K562 (cell line): ENCODE results near the gene EXOC3. TPM values are rescaled to one million over a fixed set of nuclear protein-coding genes. Genes with fewer than 3 reads are reported as not detected.
A peak's percentile ranks its signal among the peaks of the same experiment; 100 is the strongest.

Source experiments
- ATAC-seq: fragments of 200-7000 bp; cut with Tn5 transposase; 3 replicates; pipeline ENCODE4 v1.9.1; 2020; ENCODE audit warnings: moderate library complexity
- BruUV-seq: library from RNA; stranded (reverse); fragments of 400-500 nt; replicated peaks from 2 replicates; lab custom pipeline; 2021; lab: Mats Ljungman, UMichigan
- CTCF ChIA-PET: fragments of 300-600 bp; formaldehyde crosslinking; extraction: SDS; loops from one replicate; lab custom pipeline; 2021; ENCODE audit warnings: low intra/inter-chr PET ratio; lab: Yijun Ruan, JAX
- POLR2A ChIA-PET: fragments of 300-600, 350-650 bp; sonication (Branson Sonifier 250); formaldehyde crosslinking; extraction: SDS; loops from one replicate; lab custom pipeline; 2021; ENCODE audit warnings: antibody characterized with exemption, inconsistent platforms; lab: Yijun Ruan, JAX
- DNase-seq, 4 experiments: peaks; one replicate each; pipeline versions ENCODE4 v3.0.0 to v3.0.0-alpha.2; 2011 to 2018; ENCODE audit warnings: low spot score in 3 of 4, mixed read lengths in 3 of 4; ENCODE audit errors: extremely low read depth in 1 of 4
- FAIRE-seq: peaks from 2 replicates; lab custom pipeline; 2011; peaks lifted over from hg19 to GRCh38; lab: Jason Lieb, UNC
- H2AFZ ChIP-seq: 2 replicates; pipeline ENCODE4 v1.6.0; 2011; ENCODE audit warnings: low read depth, low read length, control low read depth, inconsistent platforms
- H3K27ac ChIP-seq: fragments of 200-600 bp; 3 replicates; pipeline ENCODE4 v1.8.0; 2011; ENCODE audit warnings: low read depth, mild to moderate bottlenecking, control low read depth, inconsistent platforms, low read length, moderate library complexity, mixed read lengths; ENCODE audit errors: extremely low read depth
- H3K27me3 ChIP-seq, 2 experiments: fragments of 300-600 bp in 1 of 2; 2 replicates in 1 of 2; 3 replicates in 1 of 2; pipeline versions ENCODE4 v1.6.0 to v1.8.0; 2011; ENCODE audit warnings: inconsistent platforms in 2 of 2, low read length in 2 of 2, mild to moderate bottlenecking in 1 of 2, mixed read lengths in 1 of 2, moderate library complexity in 1 of 2; ENCODE audit not compliant: control insufficient read depth in 2 of 2, insufficient read depth in 2 of 2
- H3K36me3 ChIP-seq: fragments of 300-600 bp; 3 replicates; pipeline ENCODE4 v1.8.0; 2011; ENCODE audit warnings: mild to moderate bottlenecking, low read length, inconsistent platforms; ENCODE audit not compliant: control insufficient read depth, insufficient read depth
- H3K4me1 ChIP-seq, 2 experiments: fragments of 200-600 bp in 1 of 2; replicated peaks in 1 of 2; 2 replicates in 1 of 2; 3 replicates in 1 of 2; pipeline versions ENCODE4 v1.5.1 to v1.8.0; 2011; ENCODE audit warnings: inconsistent platforms in 2 of 2, low read length in 2 of 2, mild to moderate bottlenecking in 1 of 2, mixed read lengths in 1 of 2, moderate library complexity in 1 of 2; ENCODE audit not compliant: control insufficient read depth in 2 of 2, insufficient read depth in 2 of 2
- H3K4me2 ChIP-seq: 2 replicates; pipeline ENCODE4 v1.6.1; 2011; ENCODE audit warnings: low read length, control low read depth, inconsistent platforms, mixed read lengths; ENCODE audit not compliant: insufficient read depth
- H3K4me3 ChIP-seq: fragments of 200-600 bp; sonication (generic), shearing (Covaris generic); 2 replicates; pipeline ENCODE4 v1.5.1; 2016; ENCODE audit warnings: control low read depth, inconsistent platforms
- H3K79me2 ChIP-seq: fragments of 200-600 bp; 3 replicates; pipeline ENCODE4 v1.8.0; 2011; ENCODE audit warnings: low read length, inconsistent platforms; ENCODE audit not compliant: control insufficient read depth, insufficient read depth
- H3K9ac ChIP-seq, 2 experiments: 2 replicates each; pipeline versions ENCODE4 v1.6.0 to v1.6.1; 2011; ENCODE audit warnings: low read depth in 2 of 2, low read length in 2 of 2, control low read depth in 1 of 2, inconsistent platforms in 1 of 2, mild to moderate bottlenecking in 1 of 2, mixed read lengths in 1 of 2; ENCODE audit not compliant: insufficient read depth in 1 of 2
- H3K9me1 ChIP-seq: one replicate; pipeline ENCODE4 v1.6.0; 2011; ENCODE audit warnings: inconsistent platforms, mild to moderate bottlenecking, low read length, moderate library complexity; ENCODE audit not compliant: control insufficient read depth, insufficient read depth
- H3K9me3 ChIP-seq: replicated peaks from 2 replicates; pipeline ENCODE4 v1.5.1; 2011; ENCODE audit warnings: low read depth, low read length, inconsistent platforms; ENCODE audit not compliant: control insufficient read depth, insufficient read depth
- H4K20me1 ChIP-seq: replicated peaks from 2 replicates; pipeline ENCODE4 v1.6.1; 2011; ENCODE audit warnings: low read length, inconsistent platforms, mixed read lengths; ENCODE audit not compliant: control insufficient read depth, insufficient read depth
- ARNT ChIP-seq, 2 experiments: fragments of 450-650 bp; IDR thresholded peaks; 2 replicates each; pipeline ENCODE4 v1.6.1; 2016; ENCODE audit warnings: mild to moderate bottlenecking in 1 of 2
- POLR2G ChIP-seq: fragments of 200-400 bp; formaldehyde crosslinking; IDR thresholded peaks from 2 replicates; pipeline ENCODE4 v1.6.1; 2017; ENCODE audit warnings: low read depth, mild to moderate bottlenecking, antibody characterized with exemption, low read length, moderate library complexity
- RBFOX2 ChIP-seq: fragments of 200-400 bp; formaldehyde crosslinking; IDR thresholded peaks from 2 replicates; pipeline ENCODE4 v1.6.1; 2017; ENCODE audit warnings: low read depth, mild to moderate bottlenecking, low read length, moderate library complexity
- TARDBP ChIP-seq: fragments of 450-650 bp; IDR thresholded peaks from 2 replicates; pipeline ENCODE4 v1.6.1; 2016
- ZNF12 ChIP-seq: sonication (generic); formaldehyde crosslinking; IDR thresholded peaks from 2 replicates; pipeline ENCODE4 v1.4.0; 2020; ENCODE audit warnings: mild to moderate bottlenecking, missing genetic modification reagents
- ZNF217 ChIP-seq: sonication (generic); formaldehyde crosslinking; IDR thresholded peaks from 2 replicates; pipeline ENCODE4 v1.8.0; 2022; ENCODE audit warnings: mild to moderate bottlenecking, missing genetic modification reagents
- ZNF384 ChIP-seq: IDR thresholded peaks from 2 replicates; pipeline ENCODE4 v1.6.1; 2012; ENCODE audit warnings: low read depth, low read length, improper control_type of control experiment
- WGBS: fragments of 100-300 bp; shearing (Covaris generic); methylation state at CpG from one replicate; pipeline ENCODE4 v1.1.6; 2016; ENCODE audit warnings: low coverage, mixed read lengths; ENCODE audit not compliant: insufficient coverage; ENCODE audit errors: missing lambda C conversion rate; 5-methylcytosine and 5-hydroxymethylcytosine counted together
- in situ Hi-C: fragments of 300-500 bp; cut with MboI; formaldehyde crosslinking; loops from 4 replicates; pipeline ENCODE4 v1.15.0; 2018; ENCODE audit warnings: inconsistent platforms, mixed read lengths
- intact Hi-C: fragments of 100-400 bp; cut with micrococcal nuclease; formaldehyde crosslinking; loops from 2 replicates; pipeline ENCODE4 v1.14.2; 2022
- polyA plus RNA-seq, 8 experiments: library from polyadenylated mRNA; depleted of rRNA in 4 of 8; stranded (reverse) in 5 of 8; unstranded in 3 of 8; fragments of >200 nt; fragmentation: Nextera tagmentation in 2 of 8; fragmentation: Illumina TruSeq in 1 of 8; extraction: Ambion mirVana in 2 of 8; extraction: Trizol in 1 of 8; gene quantifications; 2 replicates each; pipeline versions ENCODE4 v1.2.1 to v1.2.3, GENCODE V29; 2011 to 2014; ENCODE audit warnings: inconsistent platforms in 1 of 8, missing spikeins in 1 of 8
- total RNA-seq, 7 experiments: library from RNA; depleted of rRNA in 6 of 7; stranded (reverse); fragments of >200 nt in 6 of 7; fragmentation: Illumina TruSeq in 2 of 7; extraction: Trizol in 2 of 7; gene quantifications; 2 replicates each; pipeline versions ENCODE4 v1.2.1 to v1.2.3, GENCODE V29; 2011 to 2021; ENCODE audit warnings: low replicate concordance in 1 of 7

Gene EXOC3
- total and polyA plus RNA-seq, 9 of the 15 experiments (the other 6 are each of a cell fraction or from before 2014, with no cell fraction given), result 1.4 to 41.9 (median 22.4) TPM

- WGBS, result 95% methylated on average over 20 of the region's 21 CpGs
- FAIRE-seq, result no peak
- no peak for DNase-seq
- H3K79me2 ChIP-seq, result peaks cover 20% of the 10 kb centered on the region
- peaks cover 8% of the 10 kb centered on the region for H3K9me1 ChIP-seq
- 0 out of 2 replicates have a peak, but pooled peaks have one; percentile 19 for TF ChIP-seq POLR2G
- TF ChIP-seq ZNF217 (CRISPR knock-in tag), result no peak
- TF ChIP-seq TARDBP, result no peak
- TF ChIP-seq ZNF384, result no peak
- no peak for TF ChIP-seq ZNF12
- TF ChIP-seq ARNT (IDR thresholded peaks at IDR 0.05), result no peak
- TF ChIP-seq RBFOX2, result 0 out of 2 replicates have a peak, but pooled peaks have one; percentile 25
- no peak overlapping the region for H3K27ac ChIP-seq
- in situ Hi-C loops, result no loop called here
- H2AFZ ChIP-seq, result no peak overlapping the region
- ChIA-PET POLR2A (no interaction called here), CTCF (no interaction called here)
- no peaks in the 10 kb centered on the region for H3K27me3 ChIP-seq
- H3K9me3 ChIP-seq, result peaks cover 8% of the 10 kb centered on the region
- no peaks in the 10 kb centered on the region; the same call in 1 of the 2 replicates for H4K20me1 ChIP-seq
- no TSS peak for BruUV-seq
- H3K4me1 ChIP-seq, result peaks cover 6 to 19% of the 10 kb centered on the region in 2 experiments; a peak in 3 of 5 replicates
- ATAC-seq, result no peak
- H3K36me3 ChIP-seq, result peaks cover 70% of the 10 kb centered on the region
- no peak overlapping the region for H3K4me3 ChIP-seq
- intact Hi-C loops, result no loop called here
- no peak overlapping the region for H3K9ac ChIP-seq
- H3K4me2 ChIP-seq, result no peak overlapping the region
Observed at GRCh38 chr5:448061-448765, 5.2 kb downstream of the EXOC3 start.
